Keratinocyte (primary cell): ENCODE measurements around the gene CCIN.

Source experiments
- EZH2 ChIP-seq: IDR thresholded peaks from one replicate; pipeline ENCODE4 v1.6.1; 2012; ENCODE audit warnings: inconsistent platforms, mild to moderate bottlenecking, low read length, moderate library complexity
- TF ChIP-seq, protein P1 (sequence below), 3 experiments: IDR thresholded peaks in 1 of 3; conservative IDR thresholded peaks in 1 of 3; optimal IDR thresholded peaks in 1 of 3; 2 replicates in 2 of 3; 3 replicates in 1 of 3; pipeline versions ENCODE3 to v1.5.1; 2011; ENCODE audit warnings: low read length in 3 of 3, mild to moderate bottlenecking in 3 of 3, moderate library complexity in 2 of 3, control low read depth in 1 of 3, inconsistent platforms in 1 of 3; ENCODE audit not compliant: insufficient read depth in 2 of 3; ENCODE audit errors: extremely low read depth in 1 of 3

DNA sequence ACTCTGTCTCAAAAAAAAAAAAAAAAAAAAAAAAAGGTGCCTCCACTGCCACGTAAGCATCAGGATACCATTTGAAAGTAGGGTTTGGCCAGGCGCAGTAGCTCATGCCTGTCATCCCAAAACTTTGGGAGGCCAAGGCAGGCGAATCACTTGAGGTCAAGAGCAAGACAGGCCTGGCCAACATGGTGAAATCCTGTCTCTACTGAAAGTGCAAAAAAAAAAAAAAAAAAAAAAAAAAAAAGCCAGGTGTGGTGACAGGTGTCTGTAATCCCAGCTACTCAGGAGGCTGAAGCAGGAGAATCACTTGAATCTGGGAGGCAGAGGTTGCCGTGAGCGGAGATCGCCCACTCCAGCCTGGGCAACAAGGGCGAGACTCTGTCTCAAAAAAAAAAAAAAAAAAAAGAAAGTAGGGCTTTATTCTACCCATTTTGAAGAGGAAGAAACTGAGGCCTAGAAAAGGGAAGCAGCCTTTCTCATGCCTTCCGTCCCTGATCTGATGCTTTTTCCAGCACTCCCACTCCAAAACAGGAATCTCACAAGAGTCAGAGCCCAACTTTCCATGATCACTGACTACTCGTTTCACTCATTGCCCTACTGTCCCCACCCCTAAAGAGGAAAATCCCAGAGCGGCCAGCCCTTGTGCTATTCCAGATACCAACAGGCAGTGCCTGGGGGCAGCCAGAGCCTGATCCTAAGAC lies 16.3 kb upstream of the CCIN start:
- TF ChIP-seq, protein P1, sequence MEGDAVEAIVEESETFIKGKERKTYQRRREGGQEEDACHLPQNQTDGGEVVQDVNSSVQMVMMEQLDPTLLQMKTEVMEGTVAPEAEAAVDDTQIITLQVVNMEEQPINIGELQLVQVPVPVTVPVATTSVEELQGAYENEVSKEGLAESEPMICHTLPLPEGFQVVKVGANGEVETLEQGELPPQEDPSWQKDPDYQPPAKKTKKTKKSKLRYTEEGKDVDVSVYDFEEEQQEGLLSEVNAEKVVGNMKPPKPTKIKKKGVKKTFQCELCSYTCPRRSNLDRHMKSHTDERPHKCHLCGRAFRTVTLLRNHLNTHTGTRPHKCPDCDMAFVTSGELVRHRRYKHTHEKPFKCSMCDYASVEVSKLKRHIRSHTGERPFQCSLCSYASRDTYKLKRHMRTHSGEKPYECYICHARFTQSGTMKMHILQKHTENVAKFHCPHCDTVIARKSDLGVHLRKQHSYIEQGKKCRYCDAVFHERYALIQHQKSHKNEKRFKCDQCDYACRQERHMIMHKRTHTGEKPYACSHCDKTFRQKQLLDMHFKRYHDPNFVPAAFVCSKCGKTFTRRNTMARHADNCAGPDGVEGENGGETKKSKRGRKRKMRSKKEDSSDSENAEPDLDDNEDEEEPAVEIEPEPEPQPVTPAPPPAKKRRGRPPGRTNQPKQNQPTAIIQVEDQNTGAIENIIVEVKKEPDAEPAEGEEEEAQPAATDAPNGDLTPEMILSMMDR (optimal IDR thresholded peaks at IDR 0.05 in 1 of 3, IDR thresholded peaks at IDR 0.05 in 1 of 3, conservative IDR thresholded peaks at IDR 0.05 in 1 of 3; ENCODE audit: extremely low read depth in 1 of 3, insufficient read depth in 2 of 3, low read length in 3 of 3) = no peak
- TF ChIP-seq EZH2 = no peak
